Osteocyte (in vitro differentiated cells): ENCODE measurements around the gene SHC4. TPM values are rescaled to one million over a fixed set of nuclear protein-coding genes. Genes with fewer than 3 reads are reported as not detected.

Experiments
- DNase-seq: peaks from one replicate; pipeline ENCODE4 v3.0.0; 2021; ENCODE audit warnings: mixed read lengths; ENCODE audit not compliant: unreplicated experiment; ENCODE audit errors: extremely low spot score
- H3K27ac Mint-ChIP-seq: one replicate; pipeline ENCODE4 v1.8.0; 2021; ENCODE audit warnings: mild to moderate bottlenecking, mixed read lengths; ENCODE audit not compliant: unreplicated experiment
- H3K27me3 Mint-ChIP-seq: one replicate; pipeline ENCODE4 v1.8.0; 2021; ENCODE audit warnings: mixed read lengths; ENCODE audit not compliant: unreplicated experiment
- H3K36me3 Mint-ChIP-seq: one replicate; pipeline ENCODE4 v1.8.0; 2021; ENCODE audit warnings: mixed read lengths; ENCODE audit not compliant: unreplicated experiment
- H3K4me1 Mint-ChIP-seq: one replicate; pipeline ENCODE4 v1.8.0; 2021; ENCODE audit warnings: mixed read lengths; ENCODE audit not compliant: unreplicated experiment
- H3K4me3 Mint-ChIP-seq: one replicate; pipeline ENCODE4 v1.8.0; 2021; ENCODE audit warnings: mild to moderate bottlenecking, moderate library complexity, mixed read lengths; ENCODE audit not compliant: unreplicated experiment
- H3K9me3 Mint-ChIP-seq: one replicate; pipeline ENCODE4 v1.8.0; 2021; ENCODE audit warnings: mixed read lengths; ENCODE audit not compliant: unreplicated experiment
- total RNA-seq: library from RNA; stranded (reverse); gene quantifications from 2 replicates; pipeline ENCODE4 v1.2.1, GENCODE V29; 2021
- TF ChIP-seq, protein P1 (sequence below): fragments of 200-600 bp; sonication (generic); IDR thresholded peaks from 2 replicates; pipeline ENCODE4 v1.5.0; 2021; ENCODE audit warnings: antibody characterized with exemption, mild to moderate bottlenecking, moderate library complexity

The SHC4 gene
- total RNA-seq, 1 donor from 2014 or later, result 4.2 TPM

DNA sequence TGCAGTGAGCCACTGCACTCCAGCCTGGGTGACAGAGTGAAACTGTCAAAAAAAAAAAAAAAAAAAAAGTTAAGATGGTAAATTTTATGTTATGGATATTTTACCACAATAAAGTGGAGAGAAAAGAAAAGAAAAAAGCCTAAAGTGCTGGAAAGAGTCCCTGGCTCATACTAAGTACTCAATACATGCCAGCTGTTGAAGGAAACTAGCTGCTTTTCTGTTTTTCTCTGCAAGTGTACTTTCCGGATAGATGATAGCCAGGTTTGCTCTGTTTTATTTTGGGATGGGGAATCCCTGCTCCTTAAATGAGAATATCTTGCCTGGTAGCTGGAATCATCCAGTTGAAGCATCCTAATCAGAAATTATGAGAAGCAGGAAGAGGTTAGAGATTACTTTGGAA lies 74.9 kb downstream of the SHC4 start:
- DNase-seq, result no peak
- TF ChIP-seq, protein P1, sequence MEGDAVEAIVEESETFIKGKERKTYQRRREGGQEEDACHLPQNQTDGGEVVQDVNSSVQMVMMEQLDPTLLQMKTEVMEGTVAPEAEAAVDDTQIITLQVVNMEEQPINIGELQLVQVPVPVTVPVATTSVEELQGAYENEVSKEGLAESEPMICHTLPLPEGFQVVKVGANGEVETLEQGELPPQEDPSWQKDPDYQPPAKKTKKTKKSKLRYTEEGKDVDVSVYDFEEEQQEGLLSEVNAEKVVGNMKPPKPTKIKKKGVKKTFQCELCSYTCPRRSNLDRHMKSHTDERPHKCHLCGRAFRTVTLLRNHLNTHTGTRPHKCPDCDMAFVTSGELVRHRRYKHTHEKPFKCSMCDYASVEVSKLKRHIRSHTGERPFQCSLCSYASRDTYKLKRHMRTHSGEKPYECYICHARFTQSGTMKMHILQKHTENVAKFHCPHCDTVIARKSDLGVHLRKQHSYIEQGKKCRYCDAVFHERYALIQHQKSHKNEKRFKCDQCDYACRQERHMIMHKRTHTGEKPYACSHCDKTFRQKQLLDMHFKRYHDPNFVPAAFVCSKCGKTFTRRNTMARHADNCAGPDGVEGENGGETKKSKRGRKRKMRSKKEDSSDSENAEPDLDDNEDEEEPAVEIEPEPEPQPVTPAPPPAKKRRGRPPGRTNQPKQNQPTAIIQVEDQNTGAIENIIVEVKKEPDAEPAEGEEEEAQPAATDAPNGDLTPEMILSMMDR, result no peak
- H3K36me3 Mint-ChIP-seq, result no peaks in the 10 kb centered on the region
- peaks cover 46% of the 10 kb centered on the region for H3K4me1 Mint-ChIP-seq
- no peak overlapping the region for H3K4me3 Mint-ChIP-seq
- no peak overlapping the region for H3K27ac Mint-ChIP-seq
- H3K9me3 Mint-ChIP-seq, result no peaks in the 10 kb centered on the region
- no peaks in the 10 kb centered on the region for H3K27me3 Mint-ChIP-seq

DNA sequence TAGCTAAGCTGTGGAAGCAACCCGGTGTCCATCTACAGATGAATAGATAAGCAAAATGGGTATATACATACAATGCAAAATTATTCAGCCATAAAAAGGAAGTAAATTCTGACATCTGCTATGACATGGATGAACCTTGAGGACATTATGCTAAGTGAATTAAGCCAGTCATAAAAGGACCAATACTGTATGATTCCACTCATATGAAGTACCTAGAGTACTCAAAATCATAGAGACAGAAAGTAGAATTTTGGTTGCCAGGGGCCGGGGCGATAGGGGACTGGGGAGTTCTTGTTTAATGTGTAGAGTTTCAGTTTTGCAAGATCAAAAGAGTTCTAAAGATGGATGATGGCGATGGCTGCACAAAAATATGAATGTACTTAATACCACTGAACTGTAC lies 75.5 kb downstream of the SHC4 start:
- H3K27ac Mint-ChIP-seq, result peak overlapping the region; percentile 8
- no peak overlapping the region for H3K4me3 Mint-ChIP-seq
- DNase-seq, result no peak
- H3K27me3 Mint-ChIP-seq, result no peaks in the 10 kb centered on the region
- no peaks in the 10 kb centered on the region for H3K36me3 Mint-ChIP-seq
- H3K9me3 Mint-ChIP-seq, result no peaks in the 10 kb centered on the region
- TF ChIP-seq, protein P1, result no peak
- peaks cover 48% of the 10 kb centered on the region for H3K4me1 Mint-ChIP-seq

DNA sequence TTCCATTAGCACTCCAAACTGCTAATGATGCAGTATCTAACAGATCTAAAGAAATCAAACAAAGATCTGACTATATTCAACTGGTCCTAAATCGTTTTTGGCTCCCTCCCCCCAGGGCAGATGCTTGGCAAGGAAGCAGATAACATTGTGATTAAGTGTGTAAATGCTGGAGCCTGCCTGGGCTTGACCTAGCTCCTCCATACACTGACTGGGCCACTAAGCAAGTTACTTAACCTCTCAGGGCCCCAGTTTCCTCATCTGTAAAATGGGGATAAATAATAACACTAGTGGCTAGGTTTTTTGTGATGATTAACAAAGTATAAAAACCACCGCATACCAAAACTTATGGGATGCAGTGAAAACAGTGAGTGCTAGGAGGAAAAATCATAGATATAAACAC lies 76.6 kb downstream of the SHC4 start:
- Mint-ChIP-seq H3K27ac (no peak overlapping the region), H3K36me3 (no peaks in the 10 kb centered on the region), H3K27me3 (no peaks in the 10 kb centered on the region), H3K9me3 (no peaks in the 10 kb centered on the region), H3K4me1 (peaks cover 48% of the 10 kb centered on the region), H3K4me3 (no peak overlapping the region)
- DNase-seq, result no peak
- TF ChIP-seq, protein P1, result no peak

DNA sequence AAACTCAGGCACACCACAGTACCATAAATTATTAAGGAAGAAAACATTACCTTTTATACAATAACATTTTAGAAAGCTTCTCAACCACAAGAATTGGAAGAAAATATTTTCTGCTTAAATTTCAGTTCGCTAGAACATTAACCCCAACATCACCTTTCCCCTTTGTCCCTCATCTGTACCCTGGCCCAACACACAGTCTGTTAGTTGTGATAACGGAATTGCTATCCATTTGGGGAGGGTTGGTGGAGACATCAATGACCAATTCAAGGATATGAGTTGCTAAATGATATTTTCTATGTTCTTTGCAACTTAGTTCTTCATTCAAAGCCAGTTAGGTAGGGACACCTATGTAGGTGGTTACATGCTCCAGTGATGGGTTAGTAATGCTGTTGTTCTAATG lies 80.0 kb downstream of the SHC4 start:
- no peak overlapping the region for H3K27ac Mint-ChIP-seq
- H3K4me3 Mint-ChIP-seq, result no peak overlapping the region
- H3K36me3 Mint-ChIP-seq, result no peaks in the 10 kb centered on the region
- no peaks in the 10 kb centered on the region for H3K27me3 Mint-ChIP-seq
- H3K9me3 Mint-ChIP-seq, result no peaks in the 10 kb centered on the region
- peaks cover 47% of the 10 kb centered on the region for H3K4me1 Mint-ChIP-seq
- TF ChIP-seq, protein P1, result no peak
- no peak for DNase-seq

DNA sequence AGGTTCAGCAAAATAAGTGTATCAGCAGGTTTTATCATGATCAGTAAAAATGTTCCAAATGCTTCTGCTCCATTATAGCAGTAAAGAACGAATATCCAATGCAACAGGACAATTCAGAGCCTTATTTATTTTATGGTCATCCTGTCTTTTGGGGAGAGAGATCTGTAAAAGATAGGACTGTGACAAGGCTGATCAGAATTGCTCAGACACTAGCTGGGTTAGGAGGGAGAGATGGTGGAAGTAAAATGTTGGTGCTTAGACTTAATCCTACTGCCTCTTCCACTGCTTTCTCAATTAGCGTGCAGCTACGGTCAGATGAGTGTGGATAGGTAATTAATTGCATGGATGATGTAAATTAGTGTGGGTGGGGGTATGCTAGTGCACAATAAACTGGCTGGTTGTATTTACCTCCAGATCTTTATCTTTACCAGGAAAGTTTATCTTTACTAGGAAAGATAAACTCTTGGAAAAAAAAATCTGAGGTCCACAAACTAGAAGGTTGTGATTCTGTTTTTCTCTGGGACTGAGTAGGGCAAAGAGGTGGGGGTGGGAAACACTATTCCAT lies 83.6 kb downstream of the SHC4 start:
- peak overlapping the region; percentile 99 for H3K4me3 Mint-ChIP-seq
- DNase-seq, result no peak
- H3K36me3 Mint-ChIP-seq, result no peaks in the 10 kb centered on the region
- H3K27me3 Mint-ChIP-seq, result no peaks in the 10 kb centered on the region
- TF ChIP-seq, protein P1, result no peak
- peaks cover 46% of the 10 kb centered on the region for H3K4me1 Mint-ChIP-seq
- H3K27ac Mint-ChIP-seq, result no peak overlapping the region
- no peaks in the 10 kb centered on the region for H3K9me3 Mint-ChIP-seq
